OCI-LY1 (cell line): ENCODE data around the gene UGT2A3.
"Not testable (repeated sequence)": the region's sequence is repeated elsewhere in the genome, so short reads cannot be mapped to it uniquely, and the experiment has no call there.

Experiments
- H2AFZ ChIP-seq: fragments of 200-600 bp; sonication (generic), shearing (Covaris generic); 2 replicates; pipeline ENCODE4 v1.6.0; 2014; ENCODE audit warnings: antibody characterized with exemption, mild to moderate bottlenecking, low read length
- H3F3A ChIP-seq: fragments of 200-600 bp; sonication (generic), shearing (Covaris generic); 2 replicates; pipeline ENCODE4 v1.6.0; 2014; ENCODE audit warnings: mild to moderate bottlenecking, antibody characterized with exemption, low read length, moderate library complexity; ENCODE audit not compliant: insufficient read depth
- H3K27ac ChIP-seq: fragments of 200-600 bp; sonication (generic); 2 replicates; pipeline ENCODE4 v1.5.1; 2014; ENCODE audit warnings: low read length, mixed run types, mild to moderate bottlenecking, low read depth; ENCODE audit not compliant: poor library complexity, severe bottlenecking
- H3K27me3 ChIP-seq: fragments of 200-600 bp; sonication (generic); 2 replicates; pipeline ENCODE4 v1.6.0; 2014; ENCODE audit warnings: antibody characterized with exemption, mild to moderate bottlenecking, low read length, moderate library complexity; ENCODE audit not compliant: insufficient read depth
- H3K36me3 ChIP-seq: fragments of 200-600 bp; sonication (generic); 2 replicates; pipeline ENCODE4 v1.6.1; 2014; ENCODE audit warnings: mild to moderate bottlenecking, antibody characterized with exemption, low read length, moderate library complexity, mixed read lengths; ENCODE audit not compliant: insufficient read depth
- H3K4me1 ChIP-seq: fragments of 200-600 bp; sonication (generic); 2 replicates; pipeline ENCODE4 v1.5.1; 2014; ENCODE audit warnings: mild to moderate bottlenecking, low read length, moderate library complexity; ENCODE audit not compliant: insufficient read depth, severe bottlenecking
- H3K4me2 ChIP-seq: fragments of 200-600 bp; sonication (generic), shearing (Covaris generic); 2 replicates; pipeline ENCODE4 v1.6.1; 2014; ENCODE audit warnings: low read length
- H3K4me3 ChIP-seq: fragments of 200-600 bp; sonication (generic); 2 replicates; pipeline ENCODE4 v1.5.1; 2014; ENCODE audit warnings: low read length, low read depth, mild to moderate bottlenecking, mixed read lengths; ENCODE audit not compliant: poor library complexity, severe bottlenecking
- H3K79me2 ChIP-seq: fragments of 200-600 bp; shearing (Covaris generic); 2 replicates; pipeline ENCODE4 v1.6.1; 2016; ENCODE audit warnings: mixed run types, low read length, mixed read lengths; ENCODE audit not compliant: insufficient read depth
- H3K9ac ChIP-seq: fragments of 200-600 bp; sonication (generic), shearing (Covaris generic); 2 replicates; pipeline ENCODE4 v1.6.1; 2014; ENCODE audit warnings: mild to moderate bottlenecking, low read length, mixed read lengths
- H3K9me2 ChIP-seq: fragments of 200-600 bp; sonication (generic), shearing (Covaris generic); 2 replicates; pipeline ENCODE4 v1.6.1; 2014; ENCODE audit warnings: low read depth, mild to moderate bottlenecking, low read length, mixed read lengths
- H3K9me3 ChIP-seq: fragments of 200-600 bp; shearing (Covaris generic); 2 replicates; pipeline ENCODE4 v1.6.1; 2014; ENCODE audit warnings: low read length, mixed read lengths
- H4K20me1 ChIP-seq: fragments of 200-600 bp; sonication (generic), shearing (Covaris generic); 2 replicates; pipeline ENCODE4 v1.6.0; 2016; ENCODE audit warnings: mild to moderate bottlenecking, low read length; ENCODE audit not compliant: insufficient read depth
- EZH2 ChIP-seq: fragments of 200-600 bp; sonication (generic), shearing (Covaris generic); IDR thresholded peaks from 2 replicates; pipeline ENCODE4 v1.8.0; 2017; ENCODE audit warnings: borderline replicate concordance, mixed run types, mild to moderate bottlenecking, antibody characterized with exemption, low read length, moderate library complexity, mixed read lengths
- TF ChIP-seq, protein P1 (sequence below): fragments of 200-600 bp; sonication (generic), shearing (Covaris generic); IDR thresholded peaks from 2 replicates; pipeline ENCODE4 v1.5.1; 2017; ENCODE audit warnings: mild to moderate bottlenecking, antibody characterized with exemption, low read length, moderate library complexity, mixed read lengths

Gene UGT2A3

GRCh38 chr4:68963374-68963773 lies 11.8 kb upstream of the UGT2A3 start:
- Histone ChIP-seq H3K4me3 (no peak overlapping the region), H3K79me2 (no peaks in the 10 kb centered on the region), H3K27ac (no peak overlapping the region), H3K9me3 (no peaks in the 10 kb centered on the region), H3K9me2 (no peaks in the 10 kb centered on the region), H3K27me3 (no peaks in the 10 kb centered on the region), H3K36me3 (no peaks in the 10 kb centered on the region), H2AFZ (no peak overlapping the region), H3F3A (no peaks in the 10 kb centered on the region), H3K4me1 (no peaks in the 10 kb centered on the region), H3K9ac (no peak overlapping the region), H3K4me2 (no peak overlapping the region), H4K20me1 (no peaks in the 10 kb centered on the region)
- TF ChIP-seq, protein P1, sequence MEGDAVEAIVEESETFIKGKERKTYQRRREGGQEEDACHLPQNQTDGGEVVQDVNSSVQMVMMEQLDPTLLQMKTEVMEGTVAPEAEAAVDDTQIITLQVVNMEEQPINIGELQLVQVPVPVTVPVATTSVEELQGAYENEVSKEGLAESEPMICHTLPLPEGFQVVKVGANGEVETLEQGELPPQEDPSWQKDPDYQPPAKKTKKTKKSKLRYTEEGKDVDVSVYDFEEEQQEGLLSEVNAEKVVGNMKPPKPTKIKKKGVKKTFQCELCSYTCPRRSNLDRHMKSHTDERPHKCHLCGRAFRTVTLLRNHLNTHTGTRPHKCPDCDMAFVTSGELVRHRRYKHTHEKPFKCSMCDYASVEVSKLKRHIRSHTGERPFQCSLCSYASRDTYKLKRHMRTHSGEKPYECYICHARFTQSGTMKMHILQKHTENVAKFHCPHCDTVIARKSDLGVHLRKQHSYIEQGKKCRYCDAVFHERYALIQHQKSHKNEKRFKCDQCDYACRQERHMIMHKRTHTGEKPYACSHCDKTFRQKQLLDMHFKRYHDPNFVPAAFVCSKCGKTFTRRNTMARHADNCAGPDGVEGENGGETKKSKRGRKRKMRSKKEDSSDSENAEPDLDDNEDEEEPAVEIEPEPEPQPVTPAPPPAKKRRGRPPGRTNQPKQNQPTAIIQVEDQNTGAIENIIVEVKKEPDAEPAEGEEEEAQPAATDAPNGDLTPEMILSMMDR, result no peak
- no peak for TF ChIP-seq EZH2

DNA sequence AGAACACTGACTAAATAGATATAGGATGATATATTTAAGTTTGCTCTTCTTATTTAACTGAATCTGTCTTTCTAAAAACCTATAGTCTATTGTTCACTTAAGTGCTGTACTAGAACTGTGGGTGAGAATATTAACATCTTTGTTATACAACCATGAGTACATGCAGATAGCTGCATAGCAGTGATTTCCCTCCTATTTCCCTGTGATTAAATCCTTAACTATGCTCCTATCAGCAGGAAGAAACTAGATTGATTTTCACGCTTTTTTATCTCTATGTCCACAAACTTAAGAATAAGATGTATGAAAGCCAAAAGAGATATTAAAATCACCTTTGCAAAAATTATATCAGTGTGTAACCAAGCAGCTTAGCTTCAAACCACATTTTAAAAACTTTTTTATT lies 11.3 kb upstream of the UGT2A3 start:
- H3K9ac ChIP-seq, result no peak overlapping the region
- H3K4me2 ChIP-seq, result no peak overlapping the region
- no peaks in the 10 kb centered on the region for H3K79me2 ChIP-seq
- H2AFZ ChIP-seq, result no peak overlapping the region
- H3K4me1 ChIP-seq, result no peaks in the 10 kb centered on the region
- H3K27me3 ChIP-seq, result no peaks in the 10 kb centered on the region
- no peaks in the 10 kb centered on the region for H3K9me2 ChIP-seq
- no peak overlapping the region for H3K4me3 ChIP-seq
- no peaks in the 10 kb centered on the region for H3F3A ChIP-seq
- H3K36me3 ChIP-seq, result no peaks in the 10 kb centered on the region
- TF ChIP-seq, protein P1, result no peak
- TF ChIP-seq EZH2, result no peak
- H3K27ac ChIP-seq, result no peak overlapping the region
- H4K20me1 ChIP-seq, result no peaks in the 10 kb centered on the region
- no peaks in the 10 kb centered on the region for H3K9me3 ChIP-seq

- H4K20me1 ChIP-seq, result no peaks in the 10 kb centered on the region
- H2AFZ ChIP-seq, result no peak overlapping the region
- H3K27ac ChIP-seq, result no peak overlapping the region
- H3K4me1 ChIP-seq, result no peaks in the 10 kb centered on the region
- H3K4me2 ChIP-seq, result no peak overlapping the region
- no peaks in the 10 kb centered on the region for H3K36me3 ChIP-seq
- TF ChIP-seq, protein P1, result no peak
- TF ChIP-seq EZH2, result no peak
- H3K4me3 ChIP-seq, result no peak overlapping the region
- no peaks in the 10 kb centered on the region for H3K79me2 ChIP-seq
- H3K9me2 ChIP-seq, result no peaks in the 10 kb centered on the region
- no peaks in the 10 kb centered on the region for H3F3A ChIP-seq
- H3K9ac ChIP-seq, result no peak overlapping the region
- H3K27me3 ChIP-seq, result no peaks in the 10 kb centered on the region
- H3K9me3 ChIP-seq, result no peaks in the 10 kb centered on the region
These were observed 8.9 kb upstream of the UGT2A3 start for GRCh38 chr4:68960294-68961163.

DNA sequence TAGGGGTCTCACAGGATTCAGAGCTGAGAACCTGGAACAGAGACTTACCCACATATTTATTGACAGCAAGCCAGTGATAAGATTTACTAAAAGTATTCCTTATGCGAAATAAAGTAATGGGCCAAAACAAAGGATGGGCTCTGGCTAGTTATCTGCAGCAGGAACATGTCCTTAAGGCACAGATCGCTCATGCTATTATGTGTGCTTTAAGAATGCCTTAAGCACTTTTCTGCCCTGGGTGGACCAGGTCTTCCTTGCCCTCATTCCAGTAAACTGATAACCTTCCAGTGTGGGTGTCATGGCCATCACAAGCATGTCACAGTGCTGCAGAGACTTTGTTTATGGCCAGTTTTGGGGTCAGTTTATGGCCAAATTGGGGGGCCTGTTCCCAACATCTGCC lies 7.5 kb upstream of the UGT2A3 start:
- not testable (repeated sequence) for H3F3A ChIP-seq, H3K4me2 ChIP-seq, H3K4me3 ChIP-seq, H2AFZ ChIP-seq, H3K36me3 ChIP-seq, H3K27ac ChIP-seq, H3K9ac ChIP-seq, H3K9me3 ChIP-seq, H4K20me1 ChIP-seq, H3K4me1 ChIP-seq, H3K27me3 ChIP-seq, H3K9me2 ChIP-seq, H3K79me2 ChIP-seq
